Measurements from ENCODE around the gene PALB2. TPM values are rescaled to one million over a fixed set of nuclear protein-coding genes. Genes with fewer than 3 reads are reported as not detected.
A peak's percentile ranks its signal among the peaks of the same experiment; 100 is the strongest.

The PALB2 gene
- total and polyA plus RNA-seq, 2 of the 13 experiments (the other 11 are each of a cell fraction or from before 2014, with no cell fraction given), result 12.1 to 40.9 TPM

GRCh38 chr16:23679274-23679985 is 38.3 kb upstream of the PALB2 start (continued):
- TF ChIP-seq ZXDC (CRISPR knock-in tag; IDR thresholded peaks at IDR 0.05) (peak; percentile 17; the same call in 1 of the 2 replicates), ZNF235 (CRISPR knock-in tag; IDR thresholded peaks at IDR 0.05; ENCODE audit: borderline replicate concordance) (no peak), SP5 (CRISPR knock-in tag; IDR thresholded peaks at IDR 0.05; ENCODE audit: borderline replicate concordance, low read depth) (no peak), ZNF331 (CRISPR knock-in tag; IDR thresholded peaks at IDR 0.05) (no peak), FOXM1 (CRISPR knock-in tag; IDR thresholded peaks at IDR 0.05) (0 out of 2 replicates have a peak, but pooled peaks have one; percentile 34), ZNF577 (CRISPR knock-in tag; IDR thresholded peaks at IDR 0.05; ENCODE audit: borderline replicate concordance, low read depth) (no peak), ATF4 (CRISPR knock-in tag; IDR thresholded peaks at IDR 0.05) (no peak), ELK4 (CRISPR knock-in tag; IDR thresholded peaks at IDR 0.05; ENCODE audit: borderline replicate concordance) (no peak), TAF1 (CRISPR knock-in tag; IDR thresholded peaks at IDR 0.05) (no peak), MED1 (CRISPR knock-in tag; IDR thresholded peaks at IDR 0.05) (0 out of 2 replicates have a peak, but pooled peaks have one; percentile 10), FOXP4 (CRISPR knock-in tag; IDR thresholded peaks at IDR 0.05) (peak; percentile 16; the same call in 1 of the 2 replicates), NFIB (CRISPR knock-in tag; IDR thresholded peaks at IDR 0.05; ENCODE audit: borderline replicate concordance) (no peak), ZNF558 (CRISPR knock-in tag; IDR thresholded peaks at IDR 0.05; ENCODE audit: borderline replicate concordance) (no peak; the same call in 1 of the 2 replicates), MAFG (CRISPR knock-in tag; IDR thresholded peaks at IDR 0.05) (0 out of 2 replicates have a peak, but pooled peaks have one; percentile 11), ZNF414 (CRISPR knock-in tag; IDR thresholded peaks at IDR 0.05) (peak; percentile 62; the same call in 1 of the 2 replicates), ZNF772 (CRISPR knock-in tag; IDR thresholded peaks at IDR 0.05) (no peak; the same call in 1 of the 2 replicates), HBP1 (CRISPR knock-in tag; IDR thresholded peaks at IDR 0.05; ENCODE audit: low read depth) (no peak), AGO2 (optimal IDR thresholded peaks at IDR 0.05; ENCODE audit: low read depth, low read length) (peak; percentile 58), ZEB1 (IDR thresholded peaks at IDR 0.05; ENCODE audit: insufficient replicate concordance, low read depth) (peak; percentile 19), ZNF205 (CRISPR knock-in tag; IDR thresholded peaks at IDR 0.05) (no peak)

Measured in HepG2 (cell line).